GM18505 (cell line): Measurements from ENCODE around the gene ITGAL.
A peak's percentile ranks its signal among the peaks of the same experiment; 100 is the strongest.

Source experiments
- ATAC-seq: cut with Tn5 transposase; IDR thresholded peaks from one replicate; pipeline ENCODE4 v1.9.1; 2021; ENCODE audit not compliant: unreplicated experiment
- POLR2A ChIP-seq: IDR thresholded peaks from 4 replicates; pipeline ENCODE4 v1.6.1; 2011; ENCODE audit warnings: borderline replicate concordance; ENCODE audit not compliant: insufficient read depth, insufficient read length; ENCODE audit errors: extremely low read depth

ITGAL gene

DNA sequence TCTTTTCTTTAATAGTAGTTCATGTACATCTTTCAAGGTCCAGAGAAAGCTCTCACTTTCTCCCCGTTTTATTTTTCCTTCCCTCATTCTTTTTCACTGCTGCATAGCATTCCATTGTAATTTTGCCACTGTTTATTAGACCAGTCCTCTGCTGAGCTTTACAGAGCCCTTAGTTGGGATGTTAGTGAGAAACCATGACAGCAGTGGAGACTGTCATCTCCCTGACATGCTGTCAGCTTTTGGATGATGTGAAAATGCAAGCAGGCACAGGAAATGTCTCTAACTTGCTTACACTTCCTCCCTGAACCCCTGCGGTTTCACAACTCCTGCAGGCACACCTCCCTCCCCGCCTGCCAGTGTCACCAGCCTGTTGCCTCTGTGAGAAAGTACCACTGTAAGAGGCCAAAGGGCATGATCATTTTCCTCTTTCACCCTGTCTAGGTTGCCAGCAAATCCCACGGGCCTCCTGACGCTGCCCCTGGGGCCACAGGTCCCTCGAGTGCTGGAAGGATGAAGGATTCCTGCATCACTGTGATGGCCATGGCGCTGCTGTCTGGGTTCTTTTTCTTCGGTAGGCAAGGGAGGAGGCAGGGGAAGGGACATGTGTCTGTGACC, at the start of gene ITGAL:
ITGAL (plus strand) TSS at position 415 of the 615 bp plus-strand sequence; CDS start at position 511, 96 bp downstream.
- TF ChIP-seq POLR2A, result peak; percentile 52
- ATAC-seq, result peak; percentile 47

DNA sequence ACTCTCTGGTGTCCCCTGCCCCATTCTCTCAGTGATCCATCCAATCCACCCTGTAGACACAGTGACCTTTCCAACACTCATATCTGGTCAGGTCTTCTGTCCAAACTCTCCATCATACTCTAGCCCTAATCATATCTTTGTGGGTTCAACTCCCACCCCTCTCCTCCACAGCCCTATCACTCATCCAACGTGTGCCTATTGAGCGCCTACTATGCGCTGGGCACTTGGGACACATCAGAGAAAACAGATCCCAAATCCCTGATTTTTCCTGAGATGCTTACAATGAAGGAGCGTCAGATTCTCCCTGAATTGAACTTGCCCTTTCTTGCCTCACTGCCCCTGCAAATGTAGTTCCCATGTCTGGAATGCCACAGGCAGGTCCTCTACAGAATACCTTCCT, 44.5 kb upstream of the ITGAL start:
- no peak for ATAC-seq

DNA sequence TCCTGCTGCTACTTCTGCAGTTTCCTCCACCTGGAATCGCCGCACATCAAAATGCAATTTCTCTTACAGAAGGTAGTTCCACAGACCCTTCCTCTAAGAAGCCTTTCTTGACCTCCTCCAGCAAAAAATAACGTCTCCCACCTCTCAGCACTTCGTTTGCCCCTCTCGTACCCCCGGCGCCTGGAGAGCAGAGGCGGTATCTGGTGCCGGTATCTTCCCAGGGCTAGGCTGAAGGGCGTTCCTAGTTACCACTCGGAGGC, 43.2 kb upstream of the ITGAL start:
- no peak for TF ChIP-seq POLR2A
- no peak for ATAC-seq

More for the DNA sequence above, 44.5 kb upstream of the ITGAL start:
- no peak for TF ChIP-seq POLR2A

- ATAC-seq, result peak; percentile 89
- peak; percentile 60 for TF ChIP-seq POLR2A
Measured at GRCh38 chr16:30429678-30430427, 42.7 kb upstream of the ITGAL start, which contains the start of gene DCTPP1. DCTPP1 (minus strand) TSS chr16:30430030; CDS start chr16:30429980, 50 bp downstream.

DNA sequence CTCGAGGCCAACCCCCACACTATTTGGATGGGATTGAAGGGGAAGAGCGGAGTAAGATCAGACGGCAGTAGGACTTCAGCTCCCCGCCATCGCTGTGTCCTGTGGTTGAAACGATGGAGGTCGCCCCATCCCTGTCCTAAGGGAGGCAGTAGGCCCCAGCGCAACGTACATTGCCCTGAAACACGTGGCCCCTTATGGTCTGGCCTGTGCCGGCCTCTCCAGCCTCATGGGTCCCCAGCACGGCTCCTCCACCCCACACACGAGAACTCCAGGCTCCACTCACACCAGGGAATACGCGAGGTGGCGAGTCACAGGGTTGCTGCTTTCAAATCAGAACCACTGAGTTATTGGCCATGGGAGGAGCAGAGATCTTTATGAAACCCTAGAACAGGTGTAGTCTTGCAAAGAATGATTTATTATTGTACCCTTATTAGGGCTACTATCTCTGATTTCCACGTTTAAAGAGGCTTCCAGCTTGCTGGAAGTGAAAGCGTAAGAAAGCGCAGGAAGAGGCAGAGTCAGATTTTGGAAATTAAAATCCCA, 42.0 kb upstream of the ITGAL start:
- ATAC-seq, result no peak

DNA sequence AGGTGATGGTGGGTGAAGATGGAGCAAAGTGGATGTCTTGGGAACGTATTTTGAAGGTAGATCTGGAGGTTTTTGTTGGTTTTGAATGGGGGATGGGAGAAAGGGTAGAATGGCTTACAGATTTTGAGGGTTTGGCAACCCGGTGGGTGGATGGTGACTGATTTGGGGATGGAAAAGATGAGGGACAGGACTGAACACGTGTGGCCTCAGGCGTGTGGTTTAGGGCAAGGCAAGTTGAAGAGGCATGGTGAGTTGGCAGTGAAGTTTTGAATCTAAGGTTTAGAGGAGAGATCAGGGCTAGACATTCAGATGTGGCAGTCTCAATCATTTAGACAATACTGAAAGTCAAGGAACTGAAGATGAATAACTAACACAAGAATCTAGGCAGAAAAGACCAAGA, 37.7 kb upstream of the ITGAL start:
- no peak for TF ChIP-seq POLR2A
- no peak for ATAC-seq

More for the DNA sequence above, 42.0 kb upstream of the ITGAL start:
- no peak for TF ChIP-seq POLR2A

DNA sequence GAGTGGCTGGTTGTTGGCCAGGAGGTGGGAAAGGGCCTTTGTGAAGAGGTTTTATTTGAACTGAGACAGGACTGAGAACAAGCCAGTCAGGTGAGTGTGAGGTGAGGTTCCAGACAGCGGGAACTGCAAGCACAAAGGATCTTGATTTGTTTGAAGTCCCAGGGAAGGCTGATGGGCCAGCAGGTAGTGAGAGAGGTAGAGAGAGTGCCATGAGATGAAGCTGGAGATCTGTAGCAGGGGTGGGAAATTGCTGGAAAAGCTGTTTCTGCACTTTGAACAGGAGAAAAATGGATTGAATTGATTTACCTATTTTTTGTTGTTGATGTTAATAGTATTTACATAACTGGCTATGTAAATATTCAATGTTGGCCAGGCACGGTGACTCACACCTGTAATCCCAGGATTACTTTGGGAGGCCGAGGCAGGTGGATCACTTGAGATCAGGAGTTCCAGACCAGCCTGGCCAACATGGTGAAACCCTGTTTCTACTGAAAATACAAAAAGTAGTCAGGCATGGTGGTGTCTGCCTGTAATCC, 35.0 kb upstream of the ITGAL start:
- TF ChIP-seq POLR2A, result no peak
- no peak for ATAC-seq

GRCh38 chr16:30438835-30439234, 33.7 kb upstream of the ITGAL start:
- no peak for TF ChIP-seq POLR2A
- no peak for ATAC-seq

- ATAC-seq, result no peak
- TF ChIP-seq POLR2A, result no peak
Measured at GRCh38 chr16:30439720-30440348, 32.7 kb upstream of the ITGAL start.

- ATAC-seq, result no peak
- TF ChIP-seq POLR2A, result no peak
Measured at GRCh38 chr16:30443631-30444030, 28.9 kb upstream of the ITGAL start.

DNA sequence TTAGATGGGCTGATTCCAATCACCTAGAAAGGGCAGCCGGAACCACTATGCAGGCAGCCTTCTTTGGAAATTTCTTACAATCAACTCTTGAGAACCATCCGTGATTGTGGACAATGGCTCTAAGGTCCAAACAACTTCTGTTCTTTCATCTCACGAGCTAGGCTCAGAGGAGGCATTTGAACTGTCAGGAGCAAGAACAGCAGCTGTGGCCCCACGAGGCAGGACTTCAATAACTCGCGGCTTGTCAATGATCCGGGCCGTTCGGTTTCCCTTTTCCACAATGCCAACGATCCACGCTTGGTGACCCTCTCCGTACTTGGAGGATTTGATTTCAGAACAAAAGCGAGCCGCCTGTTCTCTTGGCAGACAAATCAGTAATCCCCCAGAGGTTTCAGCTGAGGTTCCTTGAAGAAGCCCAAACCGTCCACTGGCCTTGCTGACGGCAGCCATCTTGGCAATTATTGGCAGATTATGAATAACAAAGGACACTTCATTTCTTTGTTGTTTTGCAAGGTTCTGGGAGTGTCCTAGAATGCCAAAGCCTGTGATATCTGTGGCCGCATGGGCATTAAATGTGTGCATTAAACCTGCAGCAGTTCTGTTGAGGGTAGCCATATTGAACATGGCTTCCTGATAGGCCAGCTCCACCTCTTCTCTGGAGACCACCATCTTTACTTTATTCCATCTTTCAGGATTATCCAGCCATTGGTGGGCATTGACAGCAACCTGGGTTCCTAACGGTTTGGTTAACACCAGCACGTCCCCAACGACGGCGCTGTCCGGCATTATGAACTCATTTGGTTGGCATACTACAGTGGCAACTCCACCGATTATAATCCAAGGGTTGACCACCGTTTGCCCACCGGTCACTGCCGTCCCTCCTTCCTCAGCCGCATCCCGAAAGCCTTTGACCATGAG, 28.1 kb upstream of the ITGAL start:
- no peak for ATAC-seq
- TF ChIP-seq POLR2A, result no peak

DNA sequence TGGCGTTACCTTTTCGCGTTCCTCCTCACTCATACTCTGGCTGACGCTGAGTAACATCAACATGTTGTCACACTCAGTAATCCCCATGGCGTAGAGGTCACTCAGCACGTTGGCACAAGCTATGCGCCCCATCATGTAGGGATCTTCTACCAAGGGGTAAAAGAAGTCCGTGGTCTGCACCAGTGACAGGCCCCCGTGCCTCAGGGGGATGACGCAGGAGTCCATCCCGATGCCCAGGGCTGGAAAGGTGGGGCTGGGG, 27.5 kb upstream of the ITGAL start:
- ATAC-seq, result peak; percentile 7
- no peak for TF ChIP-seq POLR2A
